NCI-H774 (cell line): Measurements from ENCODE around the gene SPATA18.
"Not testable (repeated sequence)": the region's sequence is repeated elsewhere in the genome, so short reads cannot be mapped to it uniquely, and the experiment has no call there.

ENCODE experiments used
- DNase-seq: peaks from one replicate; lab custom pipeline; 2025; lab: John Stamatoyannopoulos, UW

SPATA18 gene

GRCh38 chr4:52107336-52107735, 56.2 kb downstream of the SPATA18 start:
- DNase-seq: no peak

- no peak for DNase-seq
Measured at GRCh38 chr4:52107745-52108144, 56.6 kb downstream of the SPATA18 start.

- DNase-seq: no peak
Measured at GRCh38 chr4:52110171-52110570, 59.1 kb downstream of the SPATA18 start.

GRCh38 chr4:52111995-52112394, 60.9 kb downstream of the SPATA18 start:
- no peak for DNase-seq

- DNase-seq: no peak
Measured at GRCh38 chr4:52112411-52112810, 61.3 kb downstream of the SPATA18 start.

GRCh38 chr4:52116641-52117040, 65.5 kb downstream of the SPATA18 start:
- no peak for DNase-seq

- DNase-seq: no peak
Measured at GRCh38 chr4:52126226-52126625, 75.1 kb downstream of the SPATA18 start.

- no peak for DNase-seq
Measured at GRCh38 chr4:52126966-52127365, 75.9 kb downstream of the SPATA18 start.

GRCh38 chr4:52135171-52135570, 84.1 kb downstream of the SPATA18 start:
- DNase-seq: no peak

- DNase-seq: not testable (repeated sequence)
Measured at GRCh38 chr4:52137152-52137551, 86.0 kb downstream of the SPATA18 start.

- no peak for DNase-seq
Measured at GRCh38 chr4:52142816-52143215, 91.7 kb downstream of the SPATA18 start.

- DNase-seq: no peak
Measured at GRCh38 chr4:52143815-52144214, 92.7 kb downstream of the SPATA18 start.

- no peak for DNase-seq
Measured at GRCh38 chr4:52144372-52144771, 93.3 kb downstream of the SPATA18 start.
